ENCODE measurements around the gene OR56A4.
"Not testable (repeated sequence)": the region's sequence is repeated elsewhere in the genome, so short reads cannot be mapped to it uniquely, and the experiment has no call there.

OR56A4 gene

DNA sequence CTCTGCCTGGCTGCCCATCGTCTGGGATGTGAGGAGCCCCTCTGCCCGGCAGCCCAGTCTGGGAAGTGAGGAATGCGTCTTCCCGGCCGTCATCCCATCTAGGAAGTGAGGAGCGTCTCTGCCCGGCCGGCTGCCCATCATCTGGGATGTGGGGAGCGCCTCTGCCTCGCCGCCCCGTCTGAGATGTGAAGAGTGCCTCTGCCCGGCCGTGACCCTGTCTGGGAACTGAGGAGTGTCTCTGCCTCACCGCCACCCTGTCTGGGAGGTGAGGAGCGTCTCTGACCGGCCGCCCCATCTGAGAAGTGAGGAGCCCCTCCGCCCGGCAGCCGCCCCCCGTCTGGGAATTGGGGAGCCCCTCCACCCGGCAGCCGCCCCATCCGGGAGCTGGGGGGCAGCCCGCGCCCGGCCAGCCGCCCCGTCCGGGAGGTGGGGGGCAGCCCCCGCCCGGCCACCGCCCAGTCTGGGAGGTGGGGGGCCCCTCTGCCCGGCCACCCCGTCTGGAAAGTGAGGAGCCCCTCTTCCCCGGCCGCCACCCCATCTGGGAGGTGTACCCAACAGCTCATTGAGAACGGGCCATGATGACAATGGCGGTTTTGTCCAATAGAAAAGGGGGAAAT is 45.9 kb downstream of the OR56A4 start:
- not testable (repeated sequence) for ATAC-seq, DNase-seq

DNA sequence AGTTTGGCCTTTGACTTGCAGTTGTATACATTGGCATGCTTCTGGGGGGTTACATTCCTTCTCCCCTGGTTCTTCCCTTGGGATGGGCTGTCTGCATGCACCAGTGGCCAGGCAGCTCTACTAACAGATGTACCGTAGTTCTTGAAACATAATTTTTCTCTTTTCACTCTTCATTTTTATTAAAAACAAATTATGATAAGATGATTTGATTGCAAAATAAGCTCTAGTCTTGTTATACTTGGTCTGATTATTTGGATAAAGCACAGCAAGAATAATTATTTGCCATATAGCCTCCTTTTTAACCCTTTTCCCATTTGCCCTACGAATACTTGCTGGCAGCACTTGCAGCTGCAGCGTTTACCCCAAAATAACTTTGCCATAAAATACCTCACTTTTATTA is 51.2 kb downstream of the OR56A4 start:
- ATAC-seq (no peak), DNase-seq (no peak)
